GM12878 (cell line): ENCODE results near the gene KRTAP10-9. TPM values are rescaled to one million over a fixed set of nuclear protein-coding genes. Genes with fewer than 3 reads are reported as not detected.

Experiments used
- ATAC-seq: fragments of 200-7000 bp; cut with Tn5 transposase; 3 replicates; pipeline ENCODE4 v1.9.1; 2020; ENCODE audit warnings: mild to moderate bottlenecking, moderate library complexity
- BruUV-seq: library from RNA; stranded (reverse); fragments of 400-500 nt; replicated peaks from 2 replicates; lab custom pipeline; 2021; lab: Mats Ljungman, UMichigan
- CTCF ChIA-PET: fragments of 300-600 bp; sonication (Branson Sonifier 250); formaldehyde crosslinking; extraction: SDS; loops from one replicate; lab custom pipeline; 2021; ENCODE audit warnings: inconsistent platforms; lab: Yijun Ruan, JAX
- POLR2A ChIA-PET: fragments of 350-600 bp; formaldehyde crosslinking; extraction: SDS; loops from one replicate; lab custom pipeline; 2021; ENCODE audit warnings: inconsistent platforms; lab: Charles Lee
- RAD21 ChIA-PET: fragments of 300-600 bp; sonication (Branson Sonifier 250); formaldehyde crosslinking; loops from one replicate; lab custom pipeline; 2023; ENCODE audit warnings: antibody characterized with exemption; ENCODE audit not compliant: unreplicated experiment; lab: Charles Lee
- SMC1A ChIA-PET: fragments of 300-600 bp; sonication (Branson Sonifier 250); formaldehyde crosslinking; loops from one replicate; lab custom pipeline; 2023; ENCODE audit not compliant: unreplicated experiment, uncharacterized antibody; lab: Charles Lee
- DNase-seq: peaks from one replicate; pipeline ENCODE4 v3.0.0-alpha.2; 2011; ENCODE audit warnings: low read depth, low spot score
- FAIRE-seq: peaks from 3 replicates; lab custom pipeline; 2011; peaks lifted over from hg19 to GRCh38; lab: Jason Lieb, UNC
- H2AFZ ChIP-seq: 2 replicates; pipeline ENCODE4 v1.6.0; 2011; ENCODE audit warnings: low read depth, low read length, control low read depth; ENCODE audit not compliant: control insufficient read depth
- H3K27ac ChIP-seq: 2 replicates; pipeline ENCODE4 v1.5.1; 2011; ENCODE audit warnings: control low read depth; ENCODE audit not compliant: control insufficient read depth, insufficient read depth
- H3K27me3 ChIP-seq, 2 experiments: replicated peaks in 1 of 2; 2 replicates each; pipeline versions ENCODE4 v1.6.0 to v1.6.1; 2011; ENCODE audit warnings: low read length in 1 of 2; ENCODE audit not compliant: control insufficient read depth in 2 of 2, insufficient read depth in 2 of 2
- H3K36me3 ChIP-seq, 2 experiments: 2 replicates each; pipeline ENCODE4 v1.5.1; 2011; ENCODE audit warnings: low read length in 1 of 2; ENCODE audit not compliant: control insufficient read depth in 2 of 2, insufficient read depth in 2 of 2
- H3K4me1 ChIP-seq: 2 replicates; pipeline ENCODE4 v1.6.1; 2011; ENCODE audit warnings: mild to moderate bottlenecking, low read length, moderate library complexity, mixed read lengths; ENCODE audit not compliant: control insufficient read depth, insufficient read depth
- H3K4me2 ChIP-seq: 2 replicates; pipeline ENCODE4 v1.6.0; 2011; ENCODE audit warnings: control low read depth; ENCODE audit not compliant: control insufficient read depth, insufficient read depth
- H3K4me3 ChIP-seq: fragments of 200-600 bp; sonication (generic); 2 replicates; pipeline ENCODE4 v1.5.1; 2016
- H3K79me2 ChIP-seq: 2 replicates; pipeline ENCODE4 v1.6.0; 2011; ENCODE audit warnings: low read length; ENCODE audit not compliant: control insufficient read depth, insufficient read depth
- H3K9ac ChIP-seq: 2 replicates; pipeline ENCODE4 v1.8.0; 2011; ENCODE audit warnings: low read length, control low read depth, mixed read lengths; ENCODE audit not compliant: control insufficient read depth, insufficient read depth
- H3K9me3 ChIP-seq: replicated peaks from 3 replicates; pipeline ENCODE4 v1.5.1; 2011; ENCODE audit warnings: mild to moderate bottlenecking, low read length; ENCODE audit not compliant: control insufficient read depth, insufficient read depth
- H4K20me1 ChIP-seq: 2 replicates; pipeline ENCODE4 v1.6.0; 2011; ENCODE audit not compliant: control insufficient read depth, insufficient read depth
- BHLHE40 ChIP-seq, 2 experiments: fragments of 450-650 bp in 1 of 2; IDR thresholded peaks; 2 replicates each; pipeline ENCODE4 v1.6.1; 2011 to 2017; ENCODE audit warnings: low read depth in 2 of 2, borderline replicate concordance in 1 of 2, improper control_type of control experiment in 1 of 2, low read length in 1 of 2, mild to moderate bottlenecking in 1 of 2
- EED ChIP-seq: sonication (generic); IDR thresholded peaks from 2 replicates; pipeline ENCODE4 v1.6.1; 2016; ENCODE audit warnings: antibody characterized with exemption, low read depth
- HDAC2 ChIP-seq: fragments of 200-600 bp; sonication (generic); IDR thresholded peaks from 2 replicates; pipeline ENCODE4 v1.6.1; 2017
- NFXL1 ChIP-seq: fragments of 450-650 bp; IDR thresholded peaks from 2 replicates; pipeline ENCODE4 v1.6.1; 2017; ENCODE audit warnings: antibody characterized with exemption, mild to moderate bottlenecking, borderline replicate concordance
- NR2F1 ChIP-seq: fragments of 450-650 bp; conservative IDR thresholded peaks from 2 replicates; pipeline ENCODE4 v1.6.1; 2017; ENCODE audit warnings: mild to moderate bottlenecking
- WRNIP1 ChIP-seq: IDR thresholded peaks from 2 replicates; pipeline ENCODE4 v1.6.1; 2011; ENCODE audit warnings: low read depth, low read length, improper control_type of control experiment, borderline replicate concordance
- ZNF687 ChIP-seq: fragments of 450-650 bp; IDR thresholded peaks from 2 replicates; pipeline ENCODE4 v1.6.1; 2017; ENCODE audit warnings: mild to moderate bottlenecking, moderate library complexity
- WGBS: methylation state at CpG from one replicate; pipeline ENCODE4 v1.1.6; 2016; ENCODE audit warnings: low lambda C conversion rate; ENCODE audit not compliant: insufficient replicate concordance, insufficient coverage; ENCODE audit errors: missing lambda C conversion rate; 5-methylcytosine and 5-hydroxymethylcytosine counted together
- in situ Hi-C: fragments of 300-500 bp; cut with MboI; formaldehyde crosslinking; loops from 9 replicates; pipeline ENCODE4 v1.14.3; 2018; ENCODE audit warnings: mixed read lengths
- intact Hi-C: fragments of 100-400 bp; cut with micrococcal nuclease; formaldehyde crosslinking; loops from one replicate; pipeline ENCODE4 v1.14.2; 2022; ENCODE audit not compliant: unreplicated experiment
- polyA plus RNA-seq, 11 experiments: library from polyadenylated mRNA; depleted of rRNA in 4 of 11; unstranded in 6 of 11; stranded (reverse) in 5 of 11; fragments of >200 nt; fragmentation: Nextera tagmentation in 4 of 11; fragmentation: Illumina TruSeq in 1 of 11; extraction: Ambion mirVana in 4 of 11; extraction: Trizol in 1 of 11; gene quantifications; 1 replicate in 1 of 11; 2 replicates in 10 of 11; pipeline versions ENCODE4 v1.2.1 to v1.2.3, GENCODE V29; 2011 to 2016; ENCODE audit warnings: inconsistent platforms in 2 of 11, missing spikeins in 2 of 11, low read depth in 1 of 11
- total RNA-seq, 4 experiments: library from RNA; depleted of rRNA in 3 of 4; stranded (reverse); fragments of >200 nt in 3 of 4; fragmentation: Illumina TruSeq in 1 of 4; extraction: Trizol in 1 of 4; gene quantifications; 2 replicates each; pipeline versions ENCODE4 v1.2.1 to v1.2.3, GENCODE V29; 2013 to 2021

KRTAP10-9 gene
- total and polyA plus RNA-seq, 10 of the 15 experiments (the other 5 are each of a cell fraction or from before 2014, with no cell fraction given) = not detected

- Histone ChIP-seq H3K4me1 (no peaks in the 10 kb centered on the region), H4K20me1 (no peaks in the 10 kb centered on the region), H3K9me3 (no peaks in the 10 kb centered on the region; the same call in 2 of the 3 replicates), H3K4me3 (no peak within 1 kb of the TSS), H3K36me3 (no peaks in the 10 kb centered on the region), H3K9ac (no peak within 1 kb of the TSS), H3K4me2 (no peak within 1 kb of the TSS), H3K79me2 (no peaks in the 10 kb centered on the region)
- CTCF ChIA-PET = no interaction called here
- SMC1A ChIA-PET = no interaction called here
- in situ Hi-C loops = no loop called here
- TF ChIP-seq NFXL1 = no peak
- no peak for TF ChIP-seq HDAC2
- no peak for TF ChIP-seq ZNF687
- TF ChIP-seq BHLHE40 (IDR thresholded peaks at IDR 0.05; ENCODE audit: borderline replicate concordance in 1 of 2, low read depth in 2 of 2, low read length in 1 of 2) = no peak
- no peak for TF ChIP-seq EED
- no peak for TF ChIP-seq NR2F1
- TF ChIP-seq WRNIP1 = no peak
- TF ChIP-seq, all 136 proteins: peak for 0
- no peaks in the 10 kb centered on the region for H3K27me3 ChIP-seq
- POLR2A ChIA-PET = no interaction called here
- H2AFZ ChIP-seq = no peak within 1 kb of the TSS
- no peak for FAIRE-seq
- BruUV-seq = no TSS peak
- H3K27ac ChIP-seq = no peak within 1 kb of the TSS
- no peak for DNase-seq
- 32% methylated on average over 33 of the region's 33 CpGs for WGBS
- RAD21 ChIA-PET = no interaction called here
- ATAC-seq = no peak
- intact Hi-C loops = no loop called here
Observed at GRCh38 chr21:44592446-44593311, 34.2 kb upstream of the KRTAP10-9 start, which contains the start of gene KRTAP10-6. TSS of gene KRTAP10-6 (minus strand) at chr21:44592505. CDS start at chr21:44592484, 21 bp downstream.
